Liver (tissue), 3 donors: ENCODE results near the gene CEP95.

ENCODE experiments used
- EGR1 ChIP-seq, 2 donors: IDR thresholded peaks; 2 replicates each; pipeline ENCODE4 v1.6.1; 2016 to 2018; ENCODE audit warnings: antibody characterized with exemption in 2 of 2, low read depth in 2 of 2
- GABPA ChIP-seq, 2 donors: IDR thresholded peaks in 1 of 2; conservative IDR thresholded peaks in 1 of 2; 2 replicates each; pipeline ENCODE4 v1.6.1; 2016; ENCODE audit warnings: antibody characterized with exemption in 2 of 2, mild to moderate bottlenecking in 1 of 2, moderate library complexity in 1 of 2
- RAD21 ChIP-seq, 2 donors: IDR thresholded peaks; 2 replicates each; pipeline ENCODE4 v1.6.1; 2016; ENCODE audit warnings: antibody characterized with exemption in 2 of 2, mild to moderate bottlenecking in 2 of 2
- SP1 ChIP-seq: IDR thresholded peaks from 2 replicates; pipeline ENCODE4 v1.6.1; 2018; ENCODE audit warnings: antibody characterized with exemption, mild to moderate bottlenecking
- TAF1 ChIP-seq: conservative IDR thresholded peaks from 2 replicates; pipeline ENCODE4 v1.6.1; 2016; ENCODE audit warnings: antibody characterized with exemption, mild to moderate bottlenecking
- YY1 ChIP-seq: IDR thresholded peaks from 2 replicates; pipeline ENCODE4 v1.6.1; 2016; ENCODE audit warnings: antibody characterized with exemption, mild to moderate bottlenecking
- TF ChIP-seq, protein P1 (sequence below): fragments of 150-350 bp; IDR thresholded peaks from 2 replicates; pipeline ENCODE4 v1.5.1; 2017; ENCODE audit warnings: improper control_type of control experiment, low read depth, low read length; ENCODE audit not compliant: missing input control
- TF ChIP-seq, protein P2 (sequence below): IDR thresholded peaks from 2 replicates; pipeline ENCODE4 v1.6.1; 2016; ENCODE audit warnings: antibody characterized with exemption, mild to moderate bottlenecking
- TF ChIP-seq, protein P3 (sequence below): IDR thresholded peaks from 2 replicates; pipeline ENCODE4 v1.6.1; 2016; ENCODE audit warnings: antibody characterized with exemption
- TF ChIP-seq, protein P4 (sequence below): IDR thresholded peaks from 2 replicates; pipeline ENCODE4 v1.6.1; 2016; ENCODE audit warnings: antibody characterized with exemption
- TF ChIP-seq, protein P5 (sequence below): IDR thresholded peaks from 2 replicates; pipeline ENCODE4 v1.6.1; 2016; ENCODE audit warnings: antibody characterized with exemption
- donor health status: healthy.
- donor health status: healthy.

DNA sequence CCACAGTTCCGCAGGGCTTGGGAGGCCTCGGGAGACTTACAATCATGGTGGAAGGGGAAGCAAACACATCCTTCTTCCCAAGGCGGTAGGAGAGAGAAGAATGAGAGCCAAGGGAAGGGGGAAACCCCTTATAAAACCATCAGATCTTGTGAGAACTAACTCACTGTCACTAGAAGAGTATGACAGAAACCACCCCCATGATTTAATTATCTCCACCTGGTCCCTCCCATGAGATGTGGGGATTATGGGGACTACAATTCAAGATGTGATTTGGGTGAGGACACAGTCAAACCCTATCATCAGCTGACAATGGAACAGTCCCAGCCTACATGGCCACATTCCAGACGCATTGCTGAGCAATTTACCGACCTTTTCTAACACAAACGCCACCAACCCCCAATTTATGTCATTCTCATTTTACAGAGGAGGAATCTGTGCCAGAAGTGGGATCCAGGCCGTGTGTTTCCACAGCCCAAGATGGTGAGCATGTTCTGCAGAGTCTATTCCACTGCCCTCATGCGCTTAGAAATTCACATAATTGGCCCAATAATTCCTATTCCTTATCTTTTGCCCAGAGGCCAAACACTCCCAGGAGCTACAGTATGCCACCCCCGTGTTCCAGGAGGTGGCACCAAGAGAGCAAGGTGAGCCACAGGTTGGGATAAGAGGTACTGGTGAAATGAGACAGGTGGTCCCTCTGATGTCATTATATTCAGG lies 40.6 kb upstream of the CEP95 start:
- TF ChIP-seq, protein P1, sequence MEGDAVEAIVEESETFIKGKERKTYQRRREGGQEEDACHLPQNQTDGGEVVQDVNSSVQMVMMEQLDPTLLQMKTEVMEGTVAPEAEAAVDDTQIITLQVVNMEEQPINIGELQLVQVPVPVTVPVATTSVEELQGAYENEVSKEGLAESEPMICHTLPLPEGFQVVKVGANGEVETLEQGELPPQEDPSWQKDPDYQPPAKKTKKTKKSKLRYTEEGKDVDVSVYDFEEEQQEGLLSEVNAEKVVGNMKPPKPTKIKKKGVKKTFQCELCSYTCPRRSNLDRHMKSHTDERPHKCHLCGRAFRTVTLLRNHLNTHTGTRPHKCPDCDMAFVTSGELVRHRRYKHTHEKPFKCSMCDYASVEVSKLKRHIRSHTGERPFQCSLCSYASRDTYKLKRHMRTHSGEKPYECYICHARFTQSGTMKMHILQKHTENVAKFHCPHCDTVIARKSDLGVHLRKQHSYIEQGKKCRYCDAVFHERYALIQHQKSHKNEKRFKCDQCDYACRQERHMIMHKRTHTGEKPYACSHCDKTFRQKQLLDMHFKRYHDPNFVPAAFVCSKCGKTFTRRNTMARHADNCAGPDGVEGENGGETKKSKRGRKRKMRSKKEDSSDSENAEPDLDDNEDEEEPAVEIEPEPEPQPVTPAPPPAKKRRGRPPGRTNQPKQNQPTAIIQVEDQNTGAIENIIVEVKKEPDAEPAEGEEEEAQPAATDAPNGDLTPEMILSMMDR: no peak
- no peak for TF ChIP-seq TAF1
- TF ChIP-seq GABPA (IDR thresholded peaks at IDR 0.05 in 1 of 2, conservative IDR thresholded peaks at IDR 0.05 in 1 of 2): no peak
- TF ChIP-seq SP1: no peak
- TF ChIP-seq YY1: no peak
- TF ChIP-seq RAD21 (IDR thresholded peaks at IDR 0.05): no peak
- TF ChIP-seq, protein P2, sequence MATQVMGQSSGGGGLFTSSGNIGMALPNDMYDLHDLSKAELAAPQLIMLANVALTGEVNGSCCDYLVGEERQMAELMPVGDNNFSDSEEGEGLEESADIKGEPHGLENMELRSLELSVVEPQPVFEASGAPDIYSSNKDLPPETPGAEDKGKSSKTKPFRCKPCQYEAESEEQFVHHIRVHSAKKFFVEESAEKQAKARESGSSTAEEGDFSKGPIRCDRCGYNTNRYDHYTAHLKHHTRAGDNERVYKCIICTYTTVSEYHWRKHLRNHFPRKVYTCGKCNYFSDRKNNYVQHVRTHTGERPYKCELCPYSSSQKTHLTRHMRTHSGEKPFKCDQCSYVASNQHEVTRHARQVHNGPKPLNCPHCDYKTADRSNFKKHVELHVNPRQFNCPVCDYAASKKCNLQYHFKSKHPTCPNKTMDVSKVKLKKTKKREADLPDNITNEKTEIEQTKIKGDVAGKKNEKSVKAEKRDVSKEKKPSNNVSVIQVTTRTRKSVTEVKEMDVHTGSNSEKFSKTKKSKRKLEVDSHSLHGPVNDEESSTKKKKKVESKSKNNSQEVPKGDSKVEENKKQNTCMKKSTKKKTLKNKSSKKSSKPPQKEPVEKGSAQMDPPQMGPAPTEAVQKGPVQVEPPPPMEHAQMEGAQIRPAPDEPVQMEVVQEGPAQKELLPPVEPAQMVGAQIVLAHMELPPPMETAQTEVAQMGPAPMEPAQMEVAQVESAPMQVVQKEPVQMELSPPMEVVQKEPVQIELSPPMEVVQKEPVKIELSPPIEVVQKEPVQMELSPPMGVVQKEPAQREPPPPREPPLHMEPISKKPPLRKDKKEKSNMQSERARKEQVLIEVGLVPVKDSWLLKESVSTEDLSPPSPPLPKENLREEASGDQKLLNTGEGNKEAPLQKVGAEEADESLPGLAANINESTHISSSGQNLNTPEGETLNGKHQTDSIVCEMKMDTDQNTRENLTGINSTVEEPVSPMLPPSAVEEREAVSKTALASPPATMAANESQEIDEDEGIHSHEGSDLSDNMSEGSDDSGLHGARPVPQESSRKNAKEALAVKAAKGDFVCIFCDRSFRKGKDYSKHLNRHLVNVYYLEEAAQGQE: no peak
- no peak for TF ChIP-seq EGR1 (IDR thresholded peaks at IDR 0.05; ENCODE audit: low read depth in 2 of 2)
- TF ChIP-seq, protein P3, sequence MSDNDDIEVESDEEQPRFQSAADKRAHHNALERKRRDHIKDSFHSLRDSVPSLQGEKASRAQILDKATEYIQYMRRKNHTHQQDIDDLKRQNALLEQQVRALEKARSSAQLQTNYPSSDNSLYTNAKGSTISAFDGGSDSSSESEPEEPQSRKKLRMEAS: no peak
- TF ChIP-seq, protein P4, sequence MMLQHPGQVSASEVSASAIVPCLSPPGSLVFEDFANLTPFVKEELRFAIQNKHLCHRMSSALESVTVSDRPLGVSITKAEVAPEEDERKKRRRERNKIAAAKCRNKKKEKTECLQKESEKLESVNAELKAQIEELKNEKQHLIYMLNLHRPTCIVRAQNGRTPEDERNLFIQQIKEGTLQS: no peak
- TF ChIP-seq, protein P5, sequence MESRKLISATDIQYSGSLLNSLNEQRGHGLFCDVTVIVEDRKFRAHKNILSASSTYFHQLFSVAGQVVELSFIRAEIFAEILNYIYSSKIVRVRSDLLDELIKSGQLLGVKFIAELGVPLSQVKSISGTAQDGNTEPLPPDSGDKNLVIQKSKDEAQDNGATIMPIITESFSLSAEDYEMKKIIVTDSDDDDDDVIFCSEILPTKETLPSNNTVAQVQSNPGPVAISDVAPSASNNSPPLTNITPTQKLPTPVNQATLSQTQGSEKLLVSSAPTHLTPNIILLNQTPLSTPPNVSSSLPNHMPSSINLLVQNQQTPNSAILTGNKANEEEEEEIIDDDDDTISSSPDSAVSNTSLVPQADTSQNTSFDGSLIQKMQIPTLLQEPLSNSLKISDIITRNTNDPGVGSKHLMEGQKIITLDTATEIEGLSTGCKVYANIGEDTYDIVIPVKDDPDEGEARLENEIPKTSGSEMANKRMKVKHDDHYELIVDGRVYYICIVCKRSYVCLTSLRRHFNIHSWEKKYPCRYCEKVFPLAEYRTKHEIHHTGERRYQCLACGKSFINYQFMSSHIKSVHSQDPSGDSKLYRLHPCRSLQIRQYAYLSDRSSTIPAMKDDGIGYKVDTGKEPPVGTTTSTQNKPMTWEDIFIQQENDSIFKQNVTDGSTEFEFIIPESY: no peak
